D721Med (cell line): Measurements from ENCODE around the gene MARCOL.

Experiments
- DNase-seq: peaks from one replicate; pipeline ENCODE4 v3.0.0; 2011; ENCODE audit warnings: low spot score; ENCODE audit not compliant: insufficient read length
- FAIRE-seq: peaks from 2 replicates; lab custom pipeline; 2011; peaks lifted over from hg19 to GRCh38; lab: Jason Lieb, UNC
- CTCF ChIP-seq: IDR thresholded peaks from 2 replicates; pipeline ENCODE4 v1.5.1; 2012; ENCODE audit warnings: mild to moderate bottlenecking, control low read depth; ENCODE audit not compliant: insufficient read depth; ENCODE audit errors: missing control alignments

Gene MARCOL

GRCh38 chr5:148205865-148206264, 32.5 kb upstream of the MARCOL start:
- DNase-seq (no peak), FAIRE-seq (no peak)
- no peak for TF ChIP-seq CTCF

- no peak for FAIRE-seq
- no peak for TF ChIP-seq CTCF
- DNase-seq: no peak
Measured at GRCh38 chr5:148206620-148207019, 31.7 kb upstream of the MARCOL start.

- TF ChIP-seq CTCF: no peak
- FAIRE-seq (no peak), DNase-seq (no peak)
Measured at GRCh38 chr5:148208226-148208625, 30.1 kb upstream of the MARCOL start.

GRCh38 chr5:148209151-148209770, 29.1 kb upstream of the MARCOL start:
- FAIRE-seq (no peak), DNase-seq (no peak)
- no peak for TF ChIP-seq CTCF

GRCh38 chr5:148214665-148215185, 23.6 kb upstream of the MARCOL start:
- DNase-seq (no peak), FAIRE-seq (no peak)
- TF ChIP-seq CTCF: no peak

GRCh38 chr5:148221508-148221907, 16.8 kb upstream of the MARCOL start:
- FAIRE-seq: no peak
- TF ChIP-seq CTCF: no peak
- DNase-seq: no peak

- DNase-seq (no peak), FAIRE-seq (no peak)
- no peak for TF ChIP-seq CTCF
Measured at GRCh38 chr5:148224117-148224742, 14.1 kb upstream of the MARCOL start.
